Muscle layer of duodenum (tissue), 2 donors: ENCODE data around the gene HEPHL1.
A peak's percentile ranks its signal among the peaks of the same experiment; 100 is the strongest.

ENCODE experiments used
- H3K27ac ChIP-seq: one replicate; pipeline ENCODE4 v1.7.0; 2013; ENCODE audit warnings: mild to moderate bottlenecking, low read length
- H3K27me3 ChIP-seq: one replicate; pipeline ENCODE4 v1.7.0; 2013; ENCODE audit warnings: low read depth, mild to moderate bottlenecking, control low read depth, low read length
- H3K36me3 ChIP-seq, 2 donors: one replicate each; pipeline ENCODE4 v1.7.0; 2013; ENCODE audit warnings: low read length in 2 of 2, control low read depth in 1 of 2, mild to moderate bottlenecking in 1 of 2; ENCODE audit not compliant: insufficient read depth in 2 of 2, control insufficient read depth in 1 of 2
- H3K4me1 ChIP-seq, 2 donors: one replicate each; pipeline ENCODE4 v1.7.0; 2013; ENCODE audit warnings: low read length in 2 of 2, mild to moderate bottlenecking in 2 of 2, control low read depth in 1 of 2, moderate library complexity in 1 of 2; ENCODE audit not compliant: insufficient read depth in 2 of 2, control insufficient read depth in 1 of 2
- H3K4me3 ChIP-seq, 2 donors: one replicate each; pipeline ENCODE4 v1.7.0; 2013; ENCODE audit warnings: low read length in 2 of 2, low read depth in 1 of 2, mild to moderate bottlenecking in 1 of 2
- H3K9me3 ChIP-seq, 2 donors: one replicate each; pipeline ENCODE4 v1.7.0; 2013; ENCODE audit warnings: low read length in 2 of 2, control low read depth in 1 of 2, mild to moderate bottlenecking in 1 of 2; ENCODE audit not compliant: control insufficient read depth in 1 of 2
- donor health status: healthy.

Gene HEPHL1

DNA sequence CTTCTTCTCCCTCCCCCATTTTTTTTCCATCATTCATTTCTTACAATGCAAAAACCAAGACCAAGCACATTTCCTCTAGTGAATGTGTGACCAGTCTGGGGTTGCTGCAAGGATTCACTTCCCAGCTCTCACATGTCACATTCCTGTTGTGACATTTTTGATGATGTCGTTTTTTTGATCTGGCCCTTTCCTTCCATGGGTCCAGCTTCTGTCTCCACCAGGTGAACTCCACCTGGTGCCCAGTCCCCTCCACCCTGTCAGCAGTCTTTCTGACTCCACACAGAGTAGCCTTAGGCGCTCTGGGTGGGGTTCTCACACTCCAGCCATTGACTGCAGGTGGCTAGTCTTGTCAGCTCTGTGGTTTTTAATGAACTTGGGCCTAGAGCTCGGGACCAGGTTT lies 123.1 kb downstream of the HEPHL1 start:
- Histone ChIP-seq H3K27ac (no peak overlapping the region), H3K4me3 (no peak overlapping the region), H3K36me3 (no peaks in the 10 kb centered on the region), H3K27me3 (no peaks in the 10 kb centered on the region), H3K9me3 (no peaks in the 10 kb centered on the region), H3K4me1 (peaks cover 6 to 25% of the 10 kb centered on the region in 2 donors)

- H3K4me1 ChIP-seq = peaks cover 6 to 25% of the 10 kb centered on the region in 2 donors
These were observed 123.5 kb downstream of the HEPHL1 start for GRCh38 chr11:94144664-94145063.

GRCh38 chr11:94145431-94145830 lies 124.3 kb downstream of the HEPHL1 start:
- H3K9me3 ChIP-seq = no peaks in the 10 kb centered on the region
- peaks cover 0 to 26% of the 10 kb centered on the region in 2 donors for H3K4me1 ChIP-seq
- H3K36me3 ChIP-seq = no peaks in the 10 kb centered on the region
- H3K27ac ChIP-seq = no peak overlapping the region
- H3K4me3 ChIP-seq = no peak overlapping the region
- H3K27me3 ChIP-seq = no peaks in the 10 kb centered on the region

More at GRCh38 chr11:94144664-94145063, 123.5 kb downstream of the HEPHL1 start:
- Histone ChIP-seq H3K4me3 (no peak overlapping the region), H3K27me3 (no peaks in the 10 kb centered on the region), H3K9me3 (no peaks in the 10 kb centered on the region), H3K27ac (no peak overlapping the region), H3K36me3 (no peaks in the 10 kb centered on the region)

DNA sequence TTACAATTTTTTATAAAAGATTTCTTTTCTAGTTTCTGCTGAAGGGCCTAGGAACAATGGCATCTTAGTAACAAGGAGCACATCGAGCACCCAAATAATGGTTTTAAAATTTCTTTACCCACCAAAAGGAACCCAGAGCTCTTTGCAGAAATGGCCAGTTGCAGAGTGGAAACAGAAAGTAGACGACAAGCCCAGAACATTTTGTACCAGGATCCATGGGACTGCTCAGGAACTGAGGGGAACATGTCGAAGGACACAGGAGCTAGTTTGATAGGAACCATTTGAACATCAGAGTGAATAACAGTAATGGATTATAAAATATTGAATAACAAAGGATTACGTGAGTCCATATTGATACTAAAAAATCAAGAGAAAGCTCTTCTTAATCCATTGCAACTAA lies 124.8 kb downstream of the HEPHL1 start:
- Histone ChIP-seq H3K4me3 (no peak overlapping the region), H3K27ac (no peak overlapping the region), H3K4me1 (peaks cover 0 to 31% of the 10 kb centered on the region in 2 donors), H3K36me3 (no peaks in the 10 kb centered on the region), H3K27me3 (no peaks in the 10 kb centered on the region), H3K9me3 (no peaks in the 10 kb centered on the region)

DNA sequence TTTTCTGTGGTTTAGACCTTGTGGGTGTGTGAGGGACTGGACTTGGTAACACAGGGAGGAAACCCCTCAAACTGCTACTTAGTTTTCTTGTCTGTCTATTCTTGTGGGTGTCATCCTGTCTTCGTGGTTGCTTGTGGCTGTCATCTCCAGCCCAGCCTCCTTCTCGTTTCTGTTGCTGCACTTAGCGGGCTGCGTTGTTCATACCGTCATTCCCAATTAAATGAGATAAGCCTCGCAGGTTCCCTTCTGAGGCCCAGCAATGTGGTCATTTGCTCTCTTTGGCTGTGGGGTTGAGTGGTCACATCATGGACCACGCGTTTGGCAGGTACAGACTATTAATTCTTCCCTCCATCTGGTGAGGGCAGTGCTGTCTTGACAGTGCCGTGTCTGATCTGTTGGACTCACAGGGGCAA lies 126.3 kb downstream of the HEPHL1 start:
- Histone ChIP-seq H3K36me3 (no peaks in the 10 kb centered on the region), H3K4me3 (no peak overlapping the region), H3K9me3 (no peaks in the 10 kb centered on the region), H3K27ac (no peak overlapping the region), H3K27me3 (no peaks in the 10 kb centered on the region), H3K4me1 (peaks cover 11 to 34% of the 10 kb centered on the region in 2 donors)

DNA sequence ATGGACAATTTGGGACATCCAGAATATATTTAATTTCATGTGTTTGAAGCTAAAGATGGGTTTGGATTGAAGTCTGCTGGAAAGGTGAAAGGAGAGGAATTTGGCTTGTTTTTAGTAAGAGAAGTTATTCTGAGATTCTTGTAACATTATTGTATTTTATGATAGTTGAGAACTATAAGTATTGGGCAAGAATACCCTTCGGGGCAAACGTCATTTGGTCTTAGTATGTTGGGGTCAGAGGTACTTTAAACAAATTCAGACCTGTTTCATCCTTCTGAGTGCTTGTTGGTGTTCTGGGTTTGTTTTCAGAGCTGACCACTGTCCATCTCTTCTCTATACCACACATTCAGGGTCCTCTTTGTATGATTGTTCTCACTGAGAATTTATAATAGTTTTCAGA lies 127.0 kb downstream of the HEPHL1 start:
- no peaks in the 10 kb centered on the region for H3K36me3 ChIP-seq
- H3K27ac ChIP-seq = no peak overlapping the region
- peaks cover 13 to 33% of the 10 kb centered on the region in 2 donors for H3K4me1 ChIP-seq
- no peaks in the 10 kb centered on the region for H3K9me3 ChIP-seq
- no peaks in the 10 kb centered on the region for H3K27me3 ChIP-seq
- no peak overlapping the region for H3K4me3 ChIP-seq

DNA sequence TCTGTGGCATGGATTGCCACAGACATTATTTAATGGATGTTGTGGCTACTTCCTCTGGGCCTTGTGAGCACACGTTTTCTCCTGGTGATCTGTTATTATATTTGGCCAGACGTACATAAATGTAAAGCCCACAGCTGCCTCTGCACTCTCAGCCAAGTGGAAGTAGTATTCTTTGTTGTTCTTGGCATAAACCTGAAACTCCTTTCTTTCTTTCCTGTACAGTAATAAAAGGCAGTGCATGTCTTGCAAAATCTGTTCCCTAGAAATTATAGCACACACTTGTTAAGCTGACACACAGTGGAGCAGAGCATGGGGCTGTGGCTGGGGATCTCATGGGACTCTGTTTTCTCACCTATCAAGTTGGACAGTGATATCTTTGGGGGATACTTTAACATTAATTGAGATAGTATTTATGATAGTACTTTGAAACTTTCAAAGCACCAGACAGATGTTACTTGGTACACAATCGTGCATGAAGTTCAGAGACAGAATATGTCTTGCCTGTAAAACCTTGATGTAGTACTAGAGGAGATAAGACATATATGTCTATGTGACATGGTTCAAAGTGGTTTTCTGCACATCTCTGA lies 128.4 kb downstream of the HEPHL1 start:
- H3K27ac ChIP-seq = no peak overlapping the region
- H3K4me3 ChIP-seq = no peak overlapping the region
- H3K4me1 ChIP-seq = peaks cover 16 to 30% of the 10 kb centered on the region in 2 donors
- no peaks in the 10 kb centered on the region for H3K9me3 ChIP-seq
- no peaks in the 10 kb centered on the region for H3K36me3 ChIP-seq
- no peaks in the 10 kb centered on the region for H3K27me3 ChIP-seq

DNA sequence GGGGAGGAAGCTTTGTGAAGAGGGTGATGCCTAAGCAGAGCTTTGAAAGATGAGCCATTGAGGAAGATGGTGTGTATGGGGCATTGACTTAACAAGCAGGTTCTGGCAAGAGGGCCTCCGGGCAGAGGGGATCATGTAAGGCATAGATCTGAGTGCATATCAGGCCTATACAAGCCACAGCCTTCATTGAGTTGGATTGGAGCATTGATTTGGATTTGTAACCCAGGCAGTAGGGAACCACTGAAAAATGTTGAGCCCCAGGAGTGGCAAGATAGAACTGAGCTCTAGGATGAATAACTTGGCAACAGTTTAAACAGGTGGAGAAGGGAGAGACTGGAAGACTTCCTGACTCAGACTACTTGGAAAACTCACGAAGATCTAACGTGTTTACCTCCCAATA lies 128.9 kb downstream of the HEPHL1 start:
- no peaks in the 10 kb centered on the region for H3K9me3 ChIP-seq
- peaks cover 16 to 30% of the 10 kb centered on the region in 2 donors for H3K4me1 ChIP-seq
- H3K27me3 ChIP-seq = no peaks in the 10 kb centered on the region

GRCh38 chr11:94150704-94151685 lies 129.8 kb downstream of the HEPHL1 start:
- Histone ChIP-seq H3K4me1 (peaks cover 16 to 29% of the 10 kb centered on the region in 2 donors), H3K27me3 (no peaks in the 10 kb centered on the region), H3K27ac (peak overlapping the region; percentile 10), H3K9me3 (no peaks in the 10 kb centered on the region), H3K36me3 (no peaks in the 10 kb centered on the region), H3K4me3 (no peak overlapping the region)

More for the DNA sequence above, 128.9 kb downstream of the HEPHL1 start:
- no peak overlapping the region for H3K4me3 ChIP-seq
- no peaks in the 10 kb centered on the region for H3K36me3 ChIP-seq
- H3K27ac ChIP-seq = no peak overlapping the region

DNA sequence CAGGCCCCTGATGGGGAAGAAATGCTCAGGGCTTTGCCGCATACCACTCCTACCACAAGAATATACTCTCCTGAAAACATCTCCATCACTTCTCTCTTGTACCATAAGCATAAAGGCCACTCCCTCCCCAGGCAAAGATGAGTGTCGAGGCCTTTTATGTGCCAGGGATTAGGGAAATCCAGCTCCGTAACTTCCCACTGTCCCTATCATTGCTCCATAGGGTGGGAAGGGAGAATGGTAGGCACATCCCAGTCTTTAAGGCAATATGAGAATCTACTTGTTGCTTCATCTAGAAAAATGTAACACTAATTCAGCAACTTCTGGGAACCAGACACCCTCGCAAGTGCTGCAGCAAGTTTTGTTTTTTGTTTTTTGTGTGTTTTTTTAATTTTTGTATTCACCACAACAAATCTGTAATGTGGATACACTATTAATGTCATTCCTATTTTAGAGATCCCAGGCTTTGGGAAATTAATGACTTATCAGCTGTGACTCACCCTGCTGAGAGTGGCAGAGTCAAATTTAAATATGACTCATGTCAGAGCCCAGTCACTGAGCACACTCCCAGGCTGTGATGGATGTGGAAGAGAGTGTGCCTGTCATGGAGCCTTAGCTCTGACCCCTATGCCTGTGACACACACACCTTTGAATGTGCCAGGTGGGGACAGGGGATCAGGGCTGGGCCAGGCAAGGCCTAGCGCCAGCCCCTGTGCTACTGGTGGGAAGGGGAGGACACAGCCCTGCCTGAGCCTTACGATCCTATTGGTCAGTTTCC lies 130.9 kb downstream of the HEPHL1 start:
- Histone ChIP-seq H3K4me1 (peaks cover 16 to 24% of the 10 kb centered on the region in 2 donors), H3K27me3 (no peaks in the 10 kb centered on the region), H3K9me3 (no peaks in the 10 kb centered on the region), H3K4me3 (no peak overlapping the region), H3K27ac (peak overlapping the region; percentile 11), H3K36me3 (no peaks in the 10 kb centered on the region)

- Histone ChIP-seq H3K4me1 (peaks cover 16 to 24% of the 10 kb centered on the region in 2 donors), H3K36me3 (no peaks in the 10 kb centered on the region), H3K27me3 (no peaks in the 10 kb centered on the region), H3K9me3 (no peaks in the 10 kb centered on the region), H3K4me3 (no peak overlapping the region), H3K27ac (peak overlapping the region; percentile 11)
These were observed 131.5 kb downstream of the HEPHL1 start for GRCh38 chr11:94152678-94153065.
